K562 (cell line): ENCODE measurements around the gene TMEM86A. TPM values are rescaled to one million over a fixed set of nuclear protein-coding genes. Genes with fewer than 3 reads are reported as not detected.

Experiments
- EGR1 ChIP-seq: fragments of 450-650 bp; conservative IDR thresholded peaks from 2 replicates; pipeline ENCODE4 v1.6.1; 2017; ENCODE audit warnings: mild to moderate bottlenecking
- ETV5 ChIP-seq: sonication (generic); formaldehyde crosslinking; IDR thresholded peaks from 2 replicates; pipeline ENCODE4 v1.4.0; 2020; ENCODE audit warnings: low read depth, mild to moderate bottlenecking, missing genetic modification reagents
- MAFG ChIP-seq: fragments of 450-650 bp; conservative IDR thresholded peaks from 2 replicates; pipeline ENCODE4 v1.6.1; 2016; ENCODE audit warnings: missing genetic modification characterization, missing compliant biosample characterization
- NCOR1 ChIP-seq: fragments of 450-650 bp; IDR thresholded peaks from 2 replicates; pipeline ENCODE4 v1.6.1; 2016; ENCODE audit warnings: mild to moderate bottlenecking, moderate library complexity
- POLR2AphosphoS5 ChIP-seq: IDR thresholded peaks from 2 replicates; pipeline ENCODE4 v1.6.1; 2011; ENCODE audit warnings: mild to moderate bottlenecking, low read depth, low read length, moderate library complexity; ENCODE audit not compliant: control insufficient read depth, insufficient read depth
- SP2 ChIP-seq: IDR thresholded peaks from 2 replicates; pipeline ENCODE4 v1.6.1; 2011; ENCODE audit warnings: mild to moderate bottlenecking, low read depth, low read length, moderate library complexity; ENCODE audit not compliant: poor library complexity, severe bottlenecking; ENCODE audit errors: extremely low read depth
- ZNF699 ChIP-seq: fragments of 250-450 bp; sonication (Bioruptor Pico); IDR thresholded peaks from 2 replicates; pipeline ENCODE4 v1.8.0; 2021; ENCODE audit warnings: mild to moderate bottlenecking, moderate library complexity; ENCODE audit not compliant: insufficient replicate concordance
- polyA plus RNA-seq, 8 experiments: library from polyadenylated mRNA; depleted of rRNA in 4 of 8; stranded (reverse) in 5 of 8; unstranded in 3 of 8; fragments of >200 nt; fragmentation: Nextera tagmentation in 2 of 8; fragmentation: Illumina TruSeq in 1 of 8; extraction: Ambion mirVana in 2 of 8; extraction: Trizol in 1 of 8; gene quantifications; 2 replicates each; pipeline versions ENCODE4 v1.2.1 to v1.2.3, GENCODE V29; 2011 to 2014; ENCODE audit warnings: inconsistent platforms in 1 of 8, missing spikeins in 1 of 8
- total RNA-seq, 7 experiments: library from RNA; depleted of rRNA in 6 of 7; stranded (reverse); fragments of >200 nt in 6 of 7; fragmentation: Illumina TruSeq in 2 of 7; extraction: Trizol in 2 of 7; gene quantifications; 2 replicates each; pipeline versions ENCODE4 v1.2.1 to v1.2.3, GENCODE V29; 2011 to 2021; ENCODE audit warnings: low replicate concordance in 1 of 7
- TF ChIP-seq, protein P1 (sequence below), 3 experiments: fragments of 200-800 bp in 1 of 3; fragments of 250-450 bp in 1 of 3; fragments of 450-650 bp in 1 of 3; sonication (Bioruptor Pico) in 1 of 3; sonication (Bioruptor generic) in 1 of 3; formaldehyde crosslinking in 1 of 3; IDR thresholded peaks; 2 replicates each; pipeline versions ENCODE4 v1.6.1 to v1.8.0; 2016 to 2022; ENCODE audit warnings: mild to moderate bottlenecking in 2 of 3, missing genetic modification characterization in 2 of 3, missing compliant biosample characterization in 1 of 3, moderate library complexity in 1 of 3
- TF ChIP-seq, protein P2 (sequence below): fragments of 450-650 bp; IDR thresholded peaks from 2 replicates; pipeline ENCODE4 v1.6.1; 2016; ENCODE audit warnings: low read depth, mild to moderate bottlenecking, moderate library complexity

Gene TMEM86A
- total and polyA plus RNA-seq, 9 of the 15 experiments (the other 6 are each of a cell fraction or from before 2014, with no cell fraction given) = 0.22 to 1.3 (median 0.40) TPM; not detected in 2

DNA sequence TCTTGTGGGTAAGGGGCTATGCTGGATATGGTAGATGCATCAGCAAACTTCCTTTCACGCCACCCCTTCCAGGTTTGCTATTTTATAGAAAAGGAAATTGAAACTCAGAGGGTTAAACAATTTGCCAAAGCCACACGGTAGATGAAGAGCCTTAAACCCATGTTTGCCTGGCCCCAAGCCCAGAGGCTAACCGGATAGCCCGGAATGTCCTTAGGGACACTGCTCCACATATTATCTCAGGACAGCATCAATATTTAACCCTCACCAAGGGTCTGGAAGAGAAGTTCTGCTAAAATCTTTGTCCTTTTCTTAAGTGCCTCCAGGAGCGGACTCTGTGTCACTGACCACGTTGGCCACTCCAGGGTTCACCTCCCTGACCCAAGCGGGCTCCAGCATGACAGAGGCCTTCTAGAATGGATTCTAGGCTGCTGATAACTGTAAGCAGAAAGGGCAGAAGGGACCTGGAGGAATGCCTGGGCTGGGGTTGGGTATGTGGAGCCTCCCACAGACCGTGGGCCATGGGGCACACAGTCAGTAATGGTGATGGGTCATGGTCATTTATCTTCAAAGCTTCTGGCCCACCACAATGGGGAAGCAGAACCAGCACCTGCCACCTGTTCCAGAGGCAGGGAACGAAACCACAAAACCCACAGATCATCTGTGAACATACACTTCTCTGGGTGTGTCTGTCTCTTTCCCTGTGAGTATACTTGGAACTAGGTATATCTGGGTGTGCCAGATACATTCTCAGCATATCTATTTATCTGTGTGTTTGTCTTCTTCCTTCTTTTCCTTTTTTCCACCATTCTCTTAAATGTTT is 5.4 kb upstream of the TMEM86A start (continued):
- TF ChIP-seq, protein P1, sequence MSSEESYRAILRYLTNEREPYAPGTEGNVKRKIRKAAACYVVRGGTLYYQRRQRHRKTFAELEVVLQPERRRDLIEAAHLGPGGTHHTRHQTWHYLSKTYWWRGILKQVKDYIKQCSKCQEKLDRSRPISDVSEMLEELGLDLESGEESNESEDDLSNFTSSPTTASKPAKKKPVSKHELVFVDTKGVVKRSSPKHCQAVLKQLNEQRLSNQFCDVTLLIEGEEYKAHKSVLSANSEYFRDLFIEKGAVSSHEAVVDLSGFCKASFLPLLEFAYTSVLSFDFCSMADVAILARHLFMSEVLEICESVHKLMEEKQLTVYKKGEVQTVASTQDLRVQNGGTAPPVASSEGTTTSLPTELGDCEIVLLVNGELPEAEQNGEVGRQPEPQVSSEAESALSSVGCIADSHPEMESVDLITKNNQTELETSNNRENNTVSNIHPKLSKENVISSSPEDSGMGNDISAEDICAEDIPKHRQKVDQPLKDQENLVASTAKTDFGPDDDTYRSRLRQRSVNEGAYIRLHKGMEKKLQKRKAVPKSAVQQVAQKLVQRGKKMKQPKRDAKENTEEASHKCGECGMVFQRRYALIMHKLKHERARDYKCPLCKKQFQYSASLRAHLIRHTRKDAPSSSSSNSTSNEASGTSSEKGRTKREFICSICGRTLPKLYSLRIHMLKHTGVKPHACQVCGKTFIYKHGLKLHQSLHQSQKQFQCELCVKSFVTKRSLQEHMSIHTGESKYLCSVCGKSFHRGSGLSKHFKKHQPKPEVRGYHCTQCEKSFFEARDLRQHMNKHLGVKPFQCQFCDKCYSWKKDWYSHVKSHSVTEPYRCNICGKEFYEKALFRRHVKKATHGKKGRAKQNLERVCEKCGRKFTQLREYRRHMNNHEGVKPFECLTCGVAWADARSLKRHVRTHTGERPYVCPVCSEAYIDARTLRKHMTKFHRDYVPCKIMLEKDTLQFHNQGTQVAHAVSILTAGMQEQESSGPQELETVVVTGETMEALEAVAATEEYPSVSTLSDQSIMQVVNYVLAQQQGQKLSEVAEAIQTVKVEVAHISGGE (CRISPR knock-in tag; IDR thresholded peaks at IDR 0.05) = 0 out of 6 replicates have a peak, but pooled peaks of 1 of the 3 experiments have one; percentile 31
- TF ChIP-seq EGR1 (no peak), SP2 (no peak), MAFG (tag) (no peak), POLR2AphosphoS5 (0 out of 2 replicates have a peak, but pooled peaks have one; percentile 32), NCOR1 (peak; percentile 86), ETV5 (0 out of 2 replicates have a peak, but pooled peaks have one; percentile 30), ZNF699 (CRISPR knock-in tag) (no peak)
- TF ChIP-seq, protein P2, sequence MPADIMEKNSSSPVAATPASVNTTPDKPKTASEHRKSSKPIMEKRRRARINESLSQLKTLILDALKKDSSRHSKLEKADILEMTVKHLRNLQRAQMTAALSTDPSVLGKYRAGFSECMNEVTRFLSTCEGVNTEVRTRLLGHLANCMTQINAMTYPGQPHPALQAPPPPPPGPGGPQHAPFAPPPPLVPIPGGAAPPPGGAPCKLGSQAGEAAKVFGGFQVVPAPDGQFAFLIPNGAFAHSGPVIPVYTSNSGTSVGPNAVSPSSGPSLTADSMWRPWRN = peak; percentile 86
